ENCODE measurements around the gene EMC9.

The EMC9 gene, protein sequence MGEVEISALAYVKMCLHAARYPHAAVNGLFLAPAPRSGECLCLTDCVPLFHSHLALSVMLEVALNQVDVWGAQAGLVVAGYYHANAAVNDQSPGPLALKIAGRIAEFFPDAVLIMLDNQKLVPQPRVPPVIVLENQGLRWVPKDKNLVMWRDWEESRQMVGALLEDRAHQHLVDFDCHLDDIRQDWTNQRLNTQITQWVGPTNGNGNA

DNA sequence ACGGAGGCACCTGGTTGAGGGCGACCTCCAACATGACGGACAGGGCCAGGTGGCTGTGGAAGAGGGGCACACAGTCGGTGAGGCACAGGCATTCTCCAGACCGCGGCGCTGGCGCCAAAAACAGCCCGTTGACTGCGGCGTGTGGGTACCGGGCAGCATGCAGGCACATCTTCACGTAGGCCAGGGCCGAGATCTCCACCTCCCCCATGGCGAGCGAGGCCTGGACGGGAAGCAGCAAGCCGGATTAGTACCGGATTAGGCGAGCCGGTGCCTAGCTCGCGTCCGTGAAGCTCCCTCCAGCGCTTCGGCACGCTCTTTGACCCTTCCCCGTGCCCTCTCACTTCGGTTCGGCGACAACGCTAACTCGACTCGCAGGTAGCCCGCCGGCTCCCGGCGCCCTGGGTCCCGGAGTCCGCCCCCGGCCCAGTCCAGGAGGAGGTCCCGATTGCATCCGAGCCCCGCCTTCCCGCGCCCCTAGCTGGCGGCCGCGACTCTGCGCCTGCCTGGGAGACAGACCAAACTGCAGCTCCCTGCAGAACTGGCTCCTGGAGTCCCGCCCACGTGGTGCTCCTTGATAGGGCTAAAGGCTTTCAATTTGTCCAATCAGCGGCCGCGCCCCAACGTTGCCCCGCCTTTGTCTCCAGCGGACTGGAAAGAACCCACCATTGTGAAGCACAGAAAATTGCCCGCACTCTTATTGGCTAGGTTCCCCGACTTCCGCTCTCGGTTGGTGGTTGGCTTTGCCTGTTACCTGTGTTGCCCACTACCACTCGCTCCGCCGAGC lies at the start of gene EMC9:
TSS of gene EMC9 (minus strand) at position 495 of the 784 bp plus-strand sequence. CDS start at position 208, 287 bp downstream.
- in situ Hi-C loops (cut with HindIII; ENCODE audit: low sequenced_read_pairs), result no loop called here
- H3K4me3 ChIP-seq (ENCODE audit: low read depth, low read length), result peak within 1 kb of the TSS; percentile 75
- DNase-seq (ENCODE audit: low read depth), result peak; percentile 99
- TF ChIP-seq CTCF (IDR thresholded peaks at IDR 0.05; ENCODE audit: low read depth, low read length, missing control alignments), result peak; percentile 47

- no peak for TF ChIP-seq CTCF (IDR thresholded peaks at IDR 0.05; ENCODE audit: low read depth, low read length, missing control alignments)
- DNase-seq (ENCODE audit: low read depth), result no peak
- H3K4me3 ChIP-seq (ENCODE audit: low read depth, low read length), result no peak overlapping the region
- in situ Hi-C loops (cut with HindIII; ENCODE audit: low sequenced_read_pairs), result no loop called here
Observed at GRCh38 chr14:24190416-24190815, 49.0 kb upstream of the EMC9 start.

DNA sequence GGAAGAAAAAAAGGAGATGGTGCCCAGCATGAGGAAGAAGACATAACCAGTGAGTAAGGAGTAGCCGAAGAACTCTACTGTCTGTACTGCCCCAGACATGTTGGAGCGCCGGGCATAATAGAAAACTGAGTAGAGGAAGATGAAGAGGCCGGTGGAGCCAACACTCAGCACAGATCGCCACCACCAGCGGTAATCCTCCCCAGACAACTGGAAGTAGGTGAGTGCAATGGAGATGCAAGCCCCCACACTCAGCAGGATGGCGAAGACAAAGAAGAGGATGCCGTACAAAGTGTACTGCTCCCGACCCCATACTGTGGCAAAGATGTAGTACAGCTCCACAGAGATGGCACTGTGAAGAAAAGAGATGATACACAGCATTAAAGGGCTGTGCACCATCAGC lies 48.1 kb upstream of the EMC9 start:
- no peak for DNase-seq (ENCODE audit: low read depth)
- in situ Hi-C loops (cut with HindIII; ENCODE audit: low sequenced_read_pairs), result no loop called here
- TF ChIP-seq CTCF (IDR thresholded peaks at IDR 0.05; ENCODE audit: low read depth, low read length, missing control alignments), result no peak
- H3K4me3 ChIP-seq (ENCODE audit: low read depth, low read length), result no peak overlapping the region

DNA sequence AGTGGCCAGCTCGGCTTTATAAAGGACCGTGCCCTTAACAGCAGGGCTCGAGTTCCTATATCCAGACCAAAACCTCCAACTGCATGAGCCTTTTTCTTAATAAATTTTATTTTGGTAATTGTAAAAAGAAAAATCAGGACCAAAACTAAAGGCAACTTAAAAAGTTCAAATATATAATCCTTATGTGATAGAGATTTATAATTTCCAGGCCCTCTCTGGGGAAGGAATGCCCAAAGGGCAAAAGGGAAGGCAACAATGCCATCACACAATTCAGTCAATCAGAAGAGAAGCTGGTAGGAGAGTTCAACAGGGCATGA lies 47.6 kb upstream of the EMC9 start:
- no peak for TF ChIP-seq CTCF (IDR thresholded peaks at IDR 0.05; ENCODE audit: low read depth, low read length, missing control alignments)
- no peak for DNase-seq (ENCODE audit: low read depth)
- peak overlapping the region; percentile 73 for H3K4me3 ChIP-seq (ENCODE audit: low read depth, low read length)
- in situ Hi-C loops (cut with HindIII; ENCODE audit: low sequenced_read_pairs), result no loop called here

DNA sequence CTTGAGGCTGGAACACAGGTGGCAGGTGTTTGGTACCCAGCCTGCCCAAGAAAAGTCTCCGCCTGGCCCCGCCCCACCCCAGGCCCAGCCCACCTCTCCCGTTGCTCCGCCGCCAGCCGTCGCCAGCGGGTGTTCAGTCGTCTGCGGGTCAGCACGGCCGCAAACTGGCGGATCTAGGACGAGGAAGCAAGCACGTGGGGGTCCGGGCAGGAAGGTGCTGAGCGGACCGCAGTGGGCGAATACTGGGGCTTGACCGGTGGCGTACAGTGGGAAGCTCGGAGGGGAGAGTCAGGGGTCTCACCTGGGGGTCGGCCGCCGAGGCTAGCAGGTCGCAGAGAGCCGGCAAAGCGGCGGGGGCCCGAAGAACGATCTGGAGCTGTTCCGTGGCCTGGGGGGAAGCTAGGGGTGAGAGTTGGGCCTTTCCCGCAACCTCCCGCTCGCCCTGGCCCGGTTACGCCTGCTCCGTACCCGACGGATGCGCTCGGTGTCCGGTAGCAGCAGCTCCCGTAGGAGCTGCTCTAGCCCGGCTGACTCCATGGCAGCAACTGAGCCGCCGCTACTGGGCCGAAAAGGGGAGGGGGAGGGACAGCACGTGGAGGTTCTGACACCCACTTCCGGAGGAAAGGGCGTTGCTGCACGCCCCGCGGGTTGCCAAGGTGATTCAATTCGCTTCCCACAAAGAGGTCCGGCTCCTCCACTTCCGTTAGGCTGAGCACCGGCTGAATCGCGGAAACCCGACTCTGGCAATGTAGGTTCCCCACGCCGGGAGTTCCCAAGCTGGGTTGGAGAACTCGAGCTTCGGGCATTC lies 47.1 kb upstream of the EMC9 start, which contains the start of gene IPO4:
TSS of gene IPO4 (minus strand) at position 566 of the 808 bp plus-strand sequence. CDS start at position 537, 29 bp downstream.
- in situ Hi-C loops (cut with HindIII; ENCODE audit: low sequenced_read_pairs), result no loop called here
- TF ChIP-seq CTCF (IDR thresholded peaks at IDR 0.05; ENCODE audit: low read depth, low read length, missing control alignments), result no peak
- H3K4me3 ChIP-seq (ENCODE audit: low read depth, low read length), result peak within 1 kb of the TSS; percentile 73
- DNase-seq (ENCODE audit: low read depth), result peak; percentile 95

GRCh38 chr14:24187539-24187915 lies 46.1 kb upstream of the EMC9 start:
- no peak for TF ChIP-seq CTCF (IDR thresholded peaks at IDR 0.05; ENCODE audit: low read depth, low read length, missing control alignments)
- in situ Hi-C loops (cut with HindIII; ENCODE audit: low sequenced_read_pairs), result no loop called here
- peak overlapping the region; percentile 73 for H3K4me3 ChIP-seq (ENCODE audit: low read depth, low read length)
- DNase-seq (ENCODE audit: low read depth), result no peak

Measured in astrocyte of the cerebellum (primary cell).